ENCODE data around the gene PRXL2A.

The PRXL2A gene

GRCh38 chr10:80484676-80485075 is 76.3 kb downstream of the PRXL2A start (continued):
- TF ChIP-seq PATZ1 (CRISPR knock-in tag; IDR thresholded peaks at IDR 0.05; ENCODE audit: borderline replicate concordance) (no peak), TCF4 (CRISPR knock-in tag; IDR thresholded peaks at IDR 0.05; ENCODE audit: borderline replicate concordance) (no peak), PPARA (CRISPR knock-in tag; IDR thresholded peaks at IDR 0.05; ENCODE audit: borderline replicate concordance) (no peak), ZNF8 (CRISPR knock-in tag; IDR thresholded peaks at IDR 0.05) (no peak)

- TF ChIP-seq ZNF70 (CRISPR knock-in tag; IDR thresholded peaks at IDR 0.05) (no peak), RARB (CRISPR knock-in tag; IDR thresholded peaks at IDR 0.05) (no peak), CSRNP3 (CRISPR knock-in tag; IDR thresholded peaks at IDR 0.05) (no peak)
- ATAC-seq: no peak
These were observed 77.0 kb downstream of the PRXL2A start for GRCh38 chr10:80485076-80485945.

- TF ChIP-seq GLIS3 (CRISPR knock-in tag; IDR thresholded peaks at IDR 0.05) (no peak), ZC3H10 (CRISPR knock-in tag; IDR thresholded peaks at IDR 0.05) (no peak), ARNTL (CRISPR knock-in tag; IDR thresholded peaks at IDR 0.05; ENCODE audit: borderline replicate concordance, low read depth) (no peak), ZFP30 (CRISPR knock-in tag; IDR thresholded peaks at IDR 0.05) (no peak), ZNF8 (CRISPR knock-in tag; IDR thresholded peaks at IDR 0.05) (no peak), OSR1 (CRISPR knock-in tag; IDR thresholded peaks at IDR 0.05) (no peak), TCF4 (CRISPR knock-in tag; IDR thresholded peaks at IDR 0.05; ENCODE audit: borderline replicate concordance) (no peak), POU6F1 (CRISPR knock-in tag; IDR thresholded peaks at IDR 0.05; ENCODE audit: borderline replicate concordance, low read depth) (no peak), BACH2 (CRISPR knock-in tag; IDR thresholded peaks at IDR 0.05; ENCODE audit: borderline replicate concordance) (no peak), CSDC2 (CRISPR knock-in tag; IDR thresholded peaks at IDR 0.05) (no peak), PPARA (CRISPR knock-in tag; IDR thresholded peaks at IDR 0.05; ENCODE audit: borderline replicate concordance) (no peak), ZFP3 (CRISPR knock-in tag; IDR thresholded peaks at IDR 0.05) (no peak), CSRNP3 (CRISPR knock-in tag; IDR thresholded peaks at IDR 0.05) (no peak), ESRRG (CRISPR knock-in tag; IDR thresholded peaks at IDR 0.05) (no peak), TSHZ2 (CRISPR knock-in tag; IDR thresholded peaks at IDR 0.05) (no peak), RARB (CRISPR knock-in tag; IDR thresholded peaks at IDR 0.05) (no peak), TOX (CRISPR knock-in tag; IDR thresholded peaks at IDR 0.05; ENCODE audit: borderline replicate concordance) (no peak), SNAI2 (CRISPR knock-in tag; IDR thresholded peaks at IDR 0.05) (no peak)
- no peak for ATAC-seq
These were observed 77.8 kb downstream of the PRXL2A start for GRCh38 chr10:80485946-80486764.
